Panc1 (cell line): ENCODE results near the gene ASTN2. TPM values are rescaled to one million over a fixed set of nuclear protein-coding genes. Genes with fewer than 3 reads are reported as not detected.

Experiments used
- ATAC-seq: fragments of 200-7000 bp; cut with Tn5 transposase; 2 replicates; pipeline ENCODE4 v1.9.1; 2020; ENCODE audit warnings: mild to moderate bottlenecking, moderate library complexity
- BruUV-seq: library from RNA; stranded (reverse); fragments of 400-500 nt; replicated peaks from 2 replicates; lab custom pipeline; 2021; lab: Mats Ljungman, UMichigan
- CTCF ChIA-PET: fragments of 300-600 bp; sonication (Branson Sonifier 250); formaldehyde crosslinking; loops from one replicate; lab custom pipeline; 2022; ENCODE audit warnings: antibody characterized with exemption; lab: Charles Lee
- POLR2A ChIA-PET: fragments of 300-600 bp; sonication (Branson Sonifier 250); formaldehyde crosslinking; loops from one replicate; lab custom pipeline; 2022; ENCODE audit warnings: antibody characterized with exemption; lab: Charles Lee
- DNase-seq: peaks from one replicate; pipeline ENCODE4 v3.0.0-alpha.2; 2010; ENCODE audit warnings: low read depth, low spot score
- H3K27ac ChIP-seq: 2 replicates; pipeline ENCODE4 v1.5.1; 2011; ENCODE audit warnings: mild to moderate bottlenecking, low read length, inconsistent platforms
- H3K27me3 ChIP-seq: fragments of 200-500 bp; sonication (Bioruptor generic); 2 replicates; pipeline ENCODE4 v1.6.0; 2014; ENCODE audit warnings: low read length, inconsistent platforms; ENCODE audit not compliant: control insufficient read depth, insufficient read depth
- H3K36me3 ChIP-seq: fragments of 200-500 bp; sonication (Bioruptor generic); 2 replicates; pipeline ENCODE4 v1.5.1; 2014; ENCODE audit warnings: inconsistent platforms, mild to moderate bottlenecking, low read length, moderate library complexity; ENCODE audit not compliant: control insufficient read depth, insufficient read depth
- H3K4me1 ChIP-seq: 2 replicates; pipeline ENCODE4 v1.5.1; 2011; ENCODE audit warnings: inconsistent platforms, mild to moderate bottlenecking, low read length, moderate library complexity; ENCODE audit not compliant: control insufficient read depth, insufficient read depth
- H3K4me3 ChIP-seq, 2 experiments: 2 replicates each; pipeline ENCODE4 v1.5.1; 2011 to 2012; ENCODE audit warnings: low read depth in 2 of 2, low read length in 2 of 2, mild to moderate bottlenecking in 2 of 2, inconsistent platforms in 1 of 2, moderate library complexity in 1 of 2
- H3K9me3 ChIP-seq: fragments of 200-500 bp; sonication (Bioruptor generic); 2 replicates; pipeline ENCODE4 v1.5.1; 2014; ENCODE audit warnings: low read depth, mild to moderate bottlenecking, inconsistent platforms, low read length, moderate library complexity; ENCODE audit not compliant: control insufficient read depth, insufficient read depth
- CTCF ChIP-seq: fragments of 450-650 bp; IDR thresholded peaks from 2 replicates; pipeline ENCODE4 v1.5.1; 2017; ENCODE audit warnings: mild to moderate bottlenecking
- POLR2AphosphoS5 ChIP-seq: IDR thresholded peaks from 2 replicates; pipeline ENCODE4 v1.6.1; 2012; ENCODE audit warnings: mild to moderate bottlenecking, low read depth, low read length, moderate library complexity
- REST ChIP-seq, 2 experiments: IDR thresholded peaks; 2 replicates each; pipeline ENCODE4 v1.6.1; 2011 to 2012; ENCODE audit warnings: low read depth in 2 of 2, control low read depth in 1 of 2, low read length in 1 of 2, mild to moderate bottlenecking in 1 of 2, moderate library complexity in 1 of 2; ENCODE audit not compliant: insufficient read depth in 1 of 2
- SIN3A ChIP-seq: IDR thresholded peaks from 2 replicates; pipeline ENCODE4 v1.6.1; 2012; ENCODE audit warnings: low read depth, mild to moderate bottlenecking, low read length, moderate library complexity, borderline replicate concordance; ENCODE audit not compliant: insufficient read depth
- TCF7L2 ChIP-seq: IDR thresholded peaks from 2 replicates; pipeline ENCODE4 v1.6.1; 2011; ENCODE audit warnings: mild to moderate bottlenecking, low read depth, low read length, inconsistent platforms
- in situ Hi-C: cut with HindIII; loops from 2 replicates; pipeline ENCODE4 v1.10.0; 2016; ENCODE audit warnings: low sequenced_read_pairs, low pct_unique_long_range_greater_than_20kb
- intact Hi-C: fragments of 100-400 bp; cut with micrococcal nuclease; formaldehyde crosslinking; loops from one replicate; pipeline ENCODE4 v1.10.0; 2022; ENCODE audit not compliant: unreplicated experiment
- total RNA-seq: library from RNA; stranded (reverse); gene quantifications from one replicate; pipeline ENCODE4 v1.2.1, GENCODE V29; 2021; ENCODE audit not compliant: unreplicated experiment

The ASTN2 gene
- total RNA-seq, 1 experiment from 2014 or later = 3.9 TPM

GRCh38 chr9:116419181-116419580 lies 995.7 kb downstream of the ASTN2 start:
- DNase-seq (no peak), ATAC-seq (no peak)
- Histone ChIP-seq H3K4me3 (no peak overlapping the region), H3K36me3 (no peaks in the 10 kb centered on the region), H3K27ac (no peak overlapping the region), H3K27me3 (no peaks in the 10 kb centered on the region), H3K9me3 (no peaks in the 10 kb centered on the region), H3K4me1 (no peaks in the 10 kb centered on the region)
- intact Hi-C loops = no loop called here
- no peak for TF ChIP-seq CTCF
- no peak for TF ChIP-seq REST (IDR thresholded peaks at IDR 0.05; ENCODE audit: insufficient read depth in 1 of 2, low read depth in 2 of 2, low read length in 1 of 2)
- TF ChIP-seq POLR2AphosphoS5 = no peak
- no peak for TF ChIP-seq TCF7L2
- no peak for TF ChIP-seq SIN3A
- POLR2A ChIA-PET = no interaction called here
- CTCF ChIA-PET = no interaction called here
- no TSS peak for BruUV-seq
- in situ Hi-C loops = no loop called here

GRCh38 chr9:116417464-116417863 lies 997.4 kb downstream of the ASTN2 start:
- DNase-seq = no peak

More at GRCh38 chr9:116417464-116417863, 997.4 kb downstream of the ASTN2 start:
- intact Hi-C loops = no loop called here
- Histone ChIP-seq H3K4me3 (no peak overlapping the region), H3K9me3 (no peaks in the 10 kb centered on the region), H3K27ac (no peak overlapping the region), H3K27me3 (no peaks in the 10 kb centered on the region), H3K36me3 (no peaks in the 10 kb centered on the region), H3K4me1 (no peaks in the 10 kb centered on the region)
- CTCF ChIA-PET = no interaction called here
- no TSS peak for BruUV-seq
- TF ChIP-seq POLR2AphosphoS5 = no peak
- no peak for TF ChIP-seq SIN3A
- no peak for TF ChIP-seq REST (IDR thresholded peaks at IDR 0.05; ENCODE audit: insufficient read depth in 1 of 2, low read depth in 2 of 2, low read length in 1 of 2)
- no peak for TF ChIP-seq CTCF
- no peak for TF ChIP-seq TCF7L2
- POLR2A ChIA-PET = no interaction called here
- in situ Hi-C loops = no loop called here
- ATAC-seq = no peak
